GM18868 (cell line): ENCODE results near the gene GCSH.
"Not testable (repeated sequence)": the region's sequence is repeated elsewhere in the genome, so short reads cannot be mapped to it uniquely, and the experiment has no call there.

Source experiments
- ATAC-seq: cut with Tn5 transposase; IDR thresholded peaks from one replicate; pipeline ENCODE4 v1.9.1; 2021; ENCODE audit warnings: mild to moderate bottlenecking, moderate library complexity; ENCODE audit not compliant: unreplicated experiment

The GCSH gene

GRCh38 chr16:81095953-81096714 lies at the start of gene GCSH:
GCSH (minus strand) TSS chr16:81096395; CDS start chr16:81096278, 117 bp downstream.
- ATAC-seq, result peak; percentile 98

GRCh38 chr16:81143921-81144471 lies 47.8 kb upstream of the GCSH start:
- ATAC-seq, result no peak

GRCh38 chr16:81142864-81143263 lies 46.7 kb upstream of the GCSH start:
- no peak for ATAC-seq

GRCh38 chr16:81140930-81141780 lies 45.0 kb upstream of the GCSH start:
- no peak for ATAC-seq

GRCh38 chr16:81138831-81139557 lies 42.8 kb upstream of the GCSH start:
- ATAC-seq, result no peak

- no peak for ATAC-seq
These were observed 41.6 kb upstream of the GCSH start for GRCh38 chr16:81137754-81138153.

- no peak for ATAC-seq
These were observed 40.5 kb upstream of the GCSH start for GRCh38 chr16:81136390-81137335.

- no peak for ATAC-seq
These were observed 33.9 kb upstream of the GCSH start for GRCh38 chr16:81130126-81130525.

GRCh38 chr16:81128726-81129524 lies 32.7 kb upstream of the GCSH start:
- no peak for ATAC-seq

GRCh38 chr16:81127051-81127450 lies 30.9 kb upstream of the GCSH start:
- no peak for ATAC-seq

- no peak for ATAC-seq
These were observed 27.1 kb upstream of the GCSH start for GRCh38 chr16:81123092-81123852.

- ATAC-seq, result no peak
These were observed 25.3 kb upstream of the GCSH start for GRCh38 chr16:81121474-81121990.

- no peak for ATAC-seq
These were observed 21.2 kb upstream of the GCSH start for GRCh38 chr16:81117436-81117835.

- ATAC-seq, result no peak
These were observed 20.1 kb upstream of the GCSH start for GRCh38 chr16:81116285-81116684.

- ATAC-seq, result no peak
These were observed 16.3 kb upstream of the GCSH start for GRCh38 chr16:81112453-81112852.

- not testable (repeated sequence) for ATAC-seq
These were observed 13.1 kb upstream of the GCSH start for GRCh38 chr16:81109274-81109673.

- no peak for ATAC-seq
These were observed 11.3 kb upstream of the GCSH start for GRCh38 chr16:81107511-81107910.

- ATAC-seq, result no peak
These were observed 10.8 kb upstream of the GCSH start for GRCh38 chr16:81106826-81107503.
